GM18511 (cell line): ENCODE measurements around the gene EDC3.
A peak's percentile ranks its signal among the peaks of the same experiment; 100 is the strongest.

Experiments used
- ATAC-seq: cut with Tn5 transposase; IDR thresholded peaks from one replicate; pipeline ENCODE4 v1.9.1; 2021; ENCODE audit warnings: mild to moderate bottlenecking, moderate library complexity; ENCODE audit not compliant: unreplicated experiment

EDC3 gene

GRCh38 chr15:74626752-74627692 lies 68.8 kb downstream of the EDC3 start:
- peak; percentile 77 for ATAC-seq

- ATAC-seq = no peak
Measured at GRCh38 chr15:74626336-74626735, 69.5 kb downstream of the EDC3 start.

- no peak for ATAC-seq
Measured at GRCh38 chr15:74625693-74626092, 70.1 kb downstream of the EDC3 start.

GRCh38 chr15:74624020-74624602 lies 71.7 kb downstream of the EDC3 start:
- no peak for ATAC-seq

GRCh38 chr15:74622758-74623157 lies 73.1 kb downstream of the EDC3 start:
- no peak for ATAC-seq

- no peak for ATAC-seq
Measured at GRCh38 chr15:74621936-74622335, 73.9 kb downstream of the EDC3 start.

GRCh38 chr15:74621546-74621920 lies 74.3 kb downstream of the EDC3 start:
- no peak for ATAC-seq

- ATAC-seq = peak; percentile 60
Measured at GRCh38 chr15:74620636-74621545, 74.9 kb downstream of the EDC3 start.

GRCh38 chr15:74619916-74620635 lies 75.7 kb downstream of the EDC3 start:
- ATAC-seq = no peak

- no peak for ATAC-seq
Measured at GRCh38 chr15:74618841-74619596, 76.8 kb downstream of the EDC3 start.

- ATAC-seq = no peak
Measured at GRCh38 chr15:74616996-74617395, 78.8 kb downstream of the EDC3 start.

GRCh38 chr15:74616366-74616939 lies 79.4 kb downstream of the EDC3 start:
- ATAC-seq = no peak

- peak; percentile 79 for ATAC-seq
Measured at GRCh38 chr15:74615508-74616365, 80.1 kb downstream of the EDC3 start, which contains the start of gene CLK3. TSS of gene CLK3 (plus strand) at chr15:74615836. CDS start at chr15:74619197, 3,361 bp downstream.

GRCh38 chr15:74614744-74615507 lies 80.9 kb downstream of the EDC3 start:
- peak; percentile 57 for ATAC-seq

GRCh38 chr15:74613953-74614743 lies 81.7 kb downstream of the EDC3 start:
- no peak for ATAC-seq

GRCh38 chr15:74613089-74613952 lies 82.5 kb downstream of the EDC3 start:
- ATAC-seq = no peak
